IPS-18c (cell line): ENCODE data around the gene SLAMF9.

Experiments
- H3K4me3 ChIP-seq: 2 replicates; pipeline ENCODE4 v1.7.0; 2013; ENCODE audit warnings: low read depth, mild to moderate bottlenecking, low read length, moderate library complexity; ENCODE audit not compliant: insufficient read depth
- H3K9me3 ChIP-seq: one replicate; pipeline ENCODE4 v1.6.1; 2013; ENCODE audit warnings: mild to moderate bottlenecking, low read length, moderate library complexity; ENCODE audit not compliant: control insufficient read depth, insufficient read depth

Gene SLAMF9

DNA sequence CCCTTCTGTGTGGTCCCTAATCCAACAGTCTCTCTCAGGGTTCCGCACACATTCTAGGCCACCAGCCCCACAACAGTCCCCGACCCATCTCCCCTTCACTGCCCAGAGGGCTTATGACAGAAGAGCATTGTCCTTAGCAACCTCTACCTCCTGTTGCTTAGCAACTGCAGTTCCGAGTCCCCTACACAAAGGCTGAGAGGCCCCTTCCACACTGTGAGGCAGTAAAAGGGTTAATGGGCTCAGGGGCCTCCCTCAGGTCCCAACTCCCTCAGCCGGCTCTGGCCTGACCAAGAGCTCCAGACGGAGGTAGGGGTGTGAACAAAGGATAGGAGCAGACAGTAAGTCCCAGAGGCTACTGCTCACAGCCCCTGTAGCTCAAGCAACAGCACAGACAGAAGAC lies 12.9 kb downstream of the SLAMF9 start:
- Histone ChIP-seq H3K9me3 (no peaks in the 10 kb centered on the region), H3K4me3 (no peak overlapping the region)

DNA sequence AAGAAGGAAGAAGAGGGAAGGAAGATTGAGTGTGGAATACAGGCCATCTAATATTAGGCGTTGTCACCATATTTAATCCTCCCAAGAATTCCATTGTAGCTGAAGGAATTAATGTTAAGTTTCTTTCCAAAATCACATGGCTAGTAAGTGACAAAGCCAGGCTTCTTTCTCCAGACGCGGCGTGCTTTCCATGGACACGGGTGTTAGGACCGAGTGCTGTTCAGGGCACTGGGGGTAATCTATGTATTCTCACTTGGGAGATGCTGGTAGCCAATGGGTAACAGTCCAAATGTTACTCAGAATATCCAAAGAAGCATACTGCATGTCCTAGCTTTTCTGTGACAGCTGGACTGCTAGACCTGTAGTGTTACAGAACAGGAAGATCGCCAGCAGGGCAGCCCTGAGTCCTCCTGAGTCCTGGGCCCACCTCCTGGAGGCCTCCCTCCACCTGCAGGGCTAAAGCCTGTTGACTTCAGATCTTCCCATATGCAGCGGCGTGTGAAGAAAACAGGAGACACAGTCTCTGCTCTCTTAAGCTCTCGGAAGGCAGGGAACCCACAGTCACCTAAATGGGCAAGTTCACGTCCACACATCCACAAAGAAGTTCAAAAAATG lies 13.9 kb downstream of the SLAMF9 start:
- Histone ChIP-seq H3K9me3 (no peaks in the 10 kb centered on the region), H3K4me3 (no peak overlapping the region)

DNA sequence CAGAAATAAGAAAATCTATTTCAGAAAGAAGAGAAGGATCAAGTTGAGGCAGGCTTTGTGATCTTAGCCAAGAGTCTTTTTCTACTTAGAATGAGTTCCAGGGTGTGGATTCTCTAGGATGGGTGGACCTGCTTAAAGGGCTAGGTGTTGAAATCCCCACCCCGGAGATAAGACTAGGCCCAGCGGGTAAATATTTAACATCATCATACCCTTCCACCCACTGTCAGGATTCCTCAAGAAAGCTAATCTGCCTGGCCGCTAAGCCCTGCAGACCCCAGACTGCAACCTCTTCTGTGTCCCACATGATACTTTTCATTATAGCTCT lies 14.4 kb downstream of the SLAMF9 start:
- Histone ChIP-seq H3K4me3 (no peak overlapping the region), H3K9me3 (no peaks in the 10 kb centered on the region)

DNA sequence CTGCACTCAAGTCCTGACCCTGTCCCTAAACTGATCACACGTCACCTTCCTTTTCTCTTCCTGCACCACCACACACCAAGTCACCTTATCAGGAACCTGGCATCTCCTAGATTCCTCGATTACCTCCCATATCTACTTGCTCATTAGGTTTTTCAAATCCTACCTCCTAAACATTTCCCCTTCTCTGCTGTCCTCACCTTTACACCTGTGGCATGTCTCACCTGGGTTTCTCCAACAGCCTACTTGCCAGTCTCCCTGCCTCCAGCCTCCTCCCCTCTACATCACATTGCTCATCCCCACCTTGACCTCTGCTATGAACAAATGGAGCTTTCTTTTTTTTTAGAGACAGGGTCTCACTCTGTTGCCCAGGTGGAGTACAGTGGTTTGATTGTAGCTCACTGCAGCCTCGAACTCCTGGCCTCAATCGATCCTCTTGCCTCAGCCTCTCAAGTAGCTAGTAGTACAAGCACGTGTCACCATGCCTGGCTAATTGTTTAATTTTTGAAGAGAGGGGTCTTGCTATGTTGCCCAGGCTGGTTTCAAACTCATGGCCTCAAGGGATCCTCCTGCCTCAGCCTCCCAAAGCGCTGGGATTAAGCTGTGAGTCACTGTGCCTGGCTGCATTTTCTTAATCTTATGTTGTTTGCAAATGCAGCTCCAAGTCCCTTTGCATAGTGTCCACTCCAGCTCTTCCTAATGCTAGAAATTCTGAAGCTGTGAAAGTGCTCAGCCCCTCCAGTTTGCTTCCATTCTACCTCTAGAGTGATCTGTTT lies 14.9 kb downstream of the SLAMF9 start:
- H3K9me3 ChIP-seq: no peaks in the 10 kb centered on the region
- H3K4me3 ChIP-seq: no peak overlapping the region

DNA sequence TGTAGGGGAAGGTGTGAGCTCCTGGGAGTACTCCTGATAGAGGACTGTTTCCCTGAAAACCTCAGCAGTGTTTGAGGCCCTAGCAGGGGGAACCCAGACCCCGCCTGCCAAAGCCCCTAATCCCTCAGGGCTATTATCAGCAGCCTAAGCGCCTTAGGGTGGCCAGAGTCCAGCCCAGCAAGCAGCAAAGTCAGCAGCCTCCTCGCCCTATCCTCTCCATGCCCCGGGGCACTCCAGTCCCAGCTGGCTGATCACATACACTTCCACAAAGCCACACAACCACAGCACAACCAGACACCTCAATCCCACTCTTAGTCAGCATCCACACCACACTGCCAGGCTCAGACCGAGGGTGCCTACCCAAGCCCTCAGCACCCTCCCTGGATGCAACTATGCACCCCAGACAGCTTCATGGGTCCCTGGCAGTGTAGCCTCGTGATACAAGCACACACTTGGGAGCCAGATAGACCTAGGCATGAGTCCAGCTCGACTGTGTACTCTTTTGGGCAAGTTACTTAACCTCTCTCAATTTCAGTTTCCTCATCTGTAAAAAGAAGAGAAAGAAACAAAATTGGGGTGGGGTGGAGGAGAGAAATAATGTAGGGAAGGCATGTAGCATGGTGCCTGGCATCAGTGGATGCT lies 15.7 kb downstream of the SLAMF9 start:
- Histone ChIP-seq H3K9me3 (no peaks in the 10 kb centered on the region), H3K4me3 (no peak overlapping the region)

- Histone ChIP-seq H3K4me3 (no peak overlapping the region), H3K9me3 (no peaks in the 10 kb centered on the region)
These were observed 16.8 kb downstream of the SLAMF9 start for GRCh38 chr1:159937054-159937750.

DNA sequence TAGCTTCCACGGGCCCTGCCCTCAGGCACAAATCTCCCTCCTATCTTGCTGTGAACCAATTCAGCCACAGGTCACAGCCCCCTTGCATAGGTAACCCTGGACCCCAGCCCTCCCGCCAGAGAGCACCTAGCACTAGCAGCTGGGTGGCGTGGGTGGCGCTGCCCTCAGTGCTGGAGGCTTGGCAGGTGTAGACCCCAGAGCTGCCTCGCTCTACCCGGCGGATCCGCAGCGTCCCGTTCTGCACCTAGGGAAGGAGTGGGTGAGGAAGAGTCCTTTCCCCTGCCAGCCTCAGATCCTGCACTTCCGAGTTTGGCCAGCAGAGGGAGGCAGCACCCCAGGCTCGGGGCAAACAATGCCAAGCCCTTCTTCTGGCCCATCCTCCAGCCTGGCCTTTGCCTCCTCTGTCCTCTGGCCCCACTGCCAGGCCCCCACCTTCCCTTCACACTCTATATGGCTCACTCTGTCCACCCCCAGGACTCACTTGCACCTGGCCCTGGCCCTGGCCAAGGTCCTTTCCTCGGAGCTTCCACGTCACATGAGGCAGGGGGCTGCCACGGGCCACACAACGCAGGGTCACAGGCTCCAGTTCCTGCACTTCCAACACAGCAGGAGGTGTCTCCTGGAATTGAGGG lies 17.6 kb downstream of the SLAMF9 start:
- no peaks in the 10 kb centered on the region for H3K9me3 ChIP-seq
- no peak overlapping the region for H3K4me3 ChIP-seq

DNA sequence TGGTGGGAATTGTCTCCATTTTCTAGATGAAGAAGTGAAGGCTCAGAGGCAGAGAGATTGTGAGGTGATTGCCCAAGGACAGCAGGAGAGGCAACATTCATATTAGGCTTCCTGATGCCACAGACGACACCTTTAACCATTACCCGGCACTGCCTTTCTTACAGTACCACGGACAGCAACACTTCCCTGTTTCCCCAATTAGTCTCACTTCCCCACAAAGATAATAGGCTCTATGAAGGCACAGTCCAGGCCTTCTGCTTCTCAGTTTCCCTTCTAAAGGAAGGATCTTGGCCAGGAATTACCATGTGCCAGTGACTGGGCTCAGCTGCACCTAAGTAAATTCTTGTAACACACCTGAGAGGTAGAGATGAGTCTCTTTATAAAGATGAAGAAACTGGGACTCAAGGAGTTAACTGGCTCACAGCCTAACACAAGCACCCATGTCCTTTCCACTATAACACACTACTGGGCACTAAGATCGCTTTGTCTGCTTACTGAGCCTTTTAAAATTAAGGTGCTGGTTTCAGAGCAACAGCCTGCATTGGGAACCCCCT lies 18.2 kb downstream of the SLAMF9 start:
- H3K9me3 ChIP-seq: no peaks in the 10 kb centered on the region
- H3K4me3 ChIP-seq: no peak overlapping the region

GRCh38 chr1:159935305-159935704 lies 18.7 kb downstream of the SLAMF9 start:
- Histone ChIP-seq H3K9me3 (no peaks in the 10 kb centered on the region), H3K4me3 (no peak overlapping the region)

GRCh38 chr1:159934136-159935039 lies 19.6 kb downstream of the SLAMF9 start:
- Histone ChIP-seq H3K9me3 (no peaks in the 10 kb centered on the region), H3K4me3 (no peak overlapping the region)

DNA sequence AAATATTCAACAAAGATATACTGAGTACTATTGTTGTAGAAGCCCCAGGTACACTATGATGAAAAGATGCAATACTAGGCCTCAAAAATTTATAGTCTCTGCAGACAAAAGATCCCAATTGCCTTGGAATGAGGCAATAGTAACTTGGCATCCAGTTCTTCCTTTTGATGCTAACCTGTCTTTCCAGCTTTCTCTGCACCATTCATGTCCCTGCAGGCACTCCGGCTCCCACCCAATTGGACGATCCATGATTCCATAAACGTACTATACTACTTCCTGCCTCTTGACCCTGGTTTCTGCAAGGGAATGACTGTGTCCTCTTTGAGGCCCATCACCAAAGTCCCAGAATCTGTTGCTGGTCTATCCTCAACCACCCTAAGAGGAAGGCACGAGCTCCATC lies 20.7 kb downstream of the SLAMF9 start:
- no peak overlapping the region for H3K4me3 ChIP-seq

DNA sequence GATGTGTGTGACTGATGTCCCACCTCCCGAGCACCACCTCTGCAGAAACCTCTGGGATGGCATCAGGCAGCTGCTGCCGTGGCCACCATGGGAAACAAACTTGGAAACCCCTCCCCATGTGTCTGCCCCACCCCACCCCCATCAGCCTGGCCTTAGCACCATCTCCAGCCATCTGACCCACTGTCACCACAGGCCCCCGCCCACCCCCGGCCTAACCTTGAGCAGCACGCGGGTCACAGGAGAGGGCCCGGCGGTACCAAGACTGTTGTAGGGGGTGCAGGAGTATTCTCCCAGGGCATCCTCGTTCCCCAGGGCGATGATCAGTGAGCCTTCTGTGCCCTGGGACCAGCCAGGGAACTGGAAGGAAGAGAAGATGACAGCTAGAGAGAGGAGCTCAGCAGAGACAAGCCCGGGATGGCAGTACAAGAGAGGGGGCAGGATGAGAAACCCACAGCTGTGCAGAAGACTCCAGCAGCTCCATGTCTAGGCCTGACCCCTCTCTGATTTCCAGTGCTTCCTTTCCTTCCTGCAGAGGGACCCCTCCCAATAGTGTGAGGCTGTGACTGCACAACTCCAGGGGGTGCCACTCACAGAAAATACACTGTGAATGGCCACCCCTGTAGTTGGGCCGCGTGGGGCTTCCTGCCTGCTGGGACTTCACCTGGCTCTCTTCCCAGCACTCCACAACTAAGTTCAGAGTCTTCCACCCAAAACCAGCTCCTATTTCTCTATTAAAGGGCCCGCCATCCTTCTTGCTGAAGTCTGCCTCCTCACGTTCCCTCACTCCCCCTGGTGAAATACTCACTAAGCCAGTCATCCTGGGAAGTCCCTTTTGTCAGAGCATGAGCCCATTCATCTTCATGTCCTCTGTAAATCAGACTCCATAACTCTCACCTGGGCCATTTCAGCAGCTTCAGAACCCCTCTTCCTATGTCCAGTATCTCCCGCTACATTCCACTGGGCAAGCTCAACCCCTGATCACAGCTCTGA lies 21.4 kb downstream of the SLAMF9 start:
- Histone ChIP-seq H3K9me3 (no peaks in the 10 kb centered on the region), H3K4me3 (no peak overlapping the region)

More for the DNA sequence above, 20.7 kb downstream of the SLAMF9 start:
- no peaks in the 10 kb centered on the region for H3K9me3 ChIP-seq

DNA sequence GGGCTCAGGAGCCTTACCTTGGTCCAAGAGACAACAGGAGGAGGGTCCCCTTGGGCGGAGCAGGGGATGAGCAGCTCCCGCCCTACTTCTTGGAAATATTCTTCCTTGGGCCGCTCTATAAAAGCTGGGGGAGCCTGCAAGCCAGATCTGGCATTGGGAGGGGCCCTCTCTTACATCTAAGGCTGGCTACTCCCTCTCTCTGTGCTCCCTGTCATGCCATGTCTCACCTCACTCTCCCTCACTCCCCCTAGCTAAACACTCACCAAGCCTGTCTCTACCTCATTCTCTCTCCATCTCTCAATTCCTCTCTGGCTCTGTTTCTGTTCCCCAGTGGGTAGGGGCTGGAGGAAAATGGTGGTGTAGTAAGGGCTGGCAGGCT lies 22.3 kb downstream of the SLAMF9 start:
- H3K9me3 ChIP-seq: no peaks in the 10 kb centered on the region
- H3K4me3 ChIP-seq: no peak overlapping the region

- Histone ChIP-seq H3K9me3 (no peaks in the 10 kb centered on the region), H3K4me3 (no peak overlapping the region)
These were observed 22.8 kb downstream of the SLAMF9 start for GRCh38 chr1:159931101-159931794.

DNA sequence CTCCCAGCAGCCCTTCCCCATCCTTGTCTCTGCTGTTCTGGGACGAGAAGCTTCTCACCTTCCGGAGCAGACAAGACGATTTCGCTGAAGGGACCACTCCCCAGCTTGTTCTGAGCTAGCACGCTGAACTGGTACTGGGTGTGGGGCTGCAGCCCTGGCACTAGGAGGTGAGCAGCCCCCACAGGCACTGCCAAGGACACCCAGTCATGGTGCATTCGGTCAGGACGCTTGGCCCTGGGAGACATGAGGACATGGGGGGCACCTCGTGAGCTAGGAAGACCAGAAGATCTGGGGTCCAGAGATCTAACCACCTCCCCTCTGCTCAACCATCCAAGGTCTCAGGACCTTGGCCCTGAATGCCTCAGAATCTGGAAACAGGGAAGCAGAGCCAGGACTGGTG lies 23.4 kb downstream of the SLAMF9 start:
- H3K9me3 ChIP-seq: no peaks in the 10 kb centered on the region
- no peak overlapping the region for H3K4me3 ChIP-seq
